Measurements from ENCODE around the gene DXO. TPM values are rescaled to one million over a fixed set of nuclear protein-coding genes. Genes with fewer than 3 reads are reported as not detected.

DXO gene
- total RNA-seq, 2 donors from 2014 or later, result 11.4 to 27.5 TPM

GRCh38 chr6:31958741-31959739 is 12.9 kb downstream of the DXO start, which contains the start of the genes NELFE and SKIC2:
TSS of gene NELFE (minus strand) at chr6:31958971. CDS start at chr6:31958446, 525 bp downstream.
TSS of gene SKIC2 (plus strand) at chr6:31959175. CDS start at chr6:31959193, 18 bp downstream.
- Mint-ChIP-seq H3K4me3 (peak within 1 kb of the TSS; percentile 100), H3K36me3 (peaks cover 13% of the 10 kb centered on the region), H3K4me1 (ENCODE audit: low read depth in 2 of 2) (peaks cover 45 to 49% of the 10 kb centered on the region in 2 donors), H3K9me3 (no peaks in the 10 kb centered on the region), H3K27ac (peak within 1 kb of the TSS; percentile 91 to 93), H3K27me3 (no peaks in the 10 kb centered on the region)
- DNase-seq (ENCODE audit: low spot score), result peak; percentile 99
- peak; percentile 99 to 100 for ATAC-seq

GRCh38 chr6:31958412-31958740 is 13.6 kb downstream of the DXO start:
- peak overlapping the region; percentile 100 for H3K4me3 Mint-ChIP-seq
- peaks cover 45 to 49% of the 10 kb centered on the region in 2 donors for H3K4me1 Mint-ChIP-seq (ENCODE audit: low read depth in 2 of 2)
- no peaks in the 10 kb centered on the region for H3K9me3 Mint-ChIP-seq
- ATAC-seq, result no peak
- H3K27ac Mint-ChIP-seq, result peak overlapping the region; percentile 91 to 93
- no peak for DNase-seq (ENCODE audit: low spot score)
- H3K36me3 Mint-ChIP-seq, result peaks cover 20% of the 10 kb centered on the region
- H3K27me3 Mint-ChIP-seq, result no peaks in the 10 kb centered on the region

- Mint-ChIP-seq H3K36me3 (peaks cover 22% of the 10 kb centered on the region), H3K4me3 (peak overlapping the region; percentile 100), H3K27me3 (no peaks in the 10 kb centered on the region), H3K9me3 (no peaks in the 10 kb centered on the region), H3K27ac (peak overlapping the region; percentile 91 to 93), H3K4me1 (ENCODE audit: low read depth in 2 of 2) (peaks cover 39 to 40% of the 10 kb centered on the region in 2 donors)
- ATAC-seq (no peak), DNase-seq (ENCODE audit: low spot score) (no peak)
These were observed 15.1 kb downstream of the DXO start for GRCh38 chr6:31956796-31957195.

GRCh38 chr6:31954511-31954910 is 17.4 kb downstream of the DXO start:
- ATAC-seq, result no peak
- DNase-seq (ENCODE audit: low spot score), result no peak
- H3K36me3 Mint-ChIP-seq, result peaks cover 19% of the 10 kb centered on the region
- H3K4me3 Mint-ChIP-seq, result no peak overlapping the region
- H3K27ac Mint-ChIP-seq, result peak overlapping the region in 1 of 2 donors; percentile 31
- peaks cover 20 to 22% of the 10 kb centered on the region in 2 donors for H3K4me1 Mint-ChIP-seq (ENCODE audit: low read depth in 2 of 2)
- no peaks in the 10 kb centered on the region for H3K9me3 Mint-ChIP-seq
- no peaks in the 10 kb centered on the region for H3K27me3 Mint-ChIP-seq

GRCh38 chr6:31952890-31953289 is 19.0 kb downstream of the DXO start:
- H3K27me3 Mint-ChIP-seq, result no peaks in the 10 kb centered on the region
- H3K27ac Mint-ChIP-seq, result peak overlapping the region; percentile 1 to 10
- no peaks in the 10 kb centered on the region for H3K9me3 Mint-ChIP-seq
- DNase-seq (ENCODE audit: low spot score), result no peak
- H3K4me3 Mint-ChIP-seq, result no peak overlapping the region
- ATAC-seq, result no peak
- H3K36me3 Mint-ChIP-seq, result peaks cover 19% of the 10 kb centered on the region
- peaks cover 9 to 15% of the 10 kb centered on the region in 2 donors for H3K4me1 Mint-ChIP-seq (ENCODE audit: low read depth in 2 of 2)

- Mint-ChIP-seq H3K36me3 (peaks cover 19% of the 10 kb centered on the region), H3K9me3 (no peaks in the 10 kb centered on the region), H3K27me3 (peaks cover 0 to 3% of the 10 kb centered on the region in 2 donors), H3K4me3 (no peak overlapping the region), H3K27ac (no peak overlapping the region), H3K4me1 (ENCODE audit: low read depth in 2 of 2) (peaks cover 3 to 10% of the 10 kb centered on the region in 2 donors)
- peak in 1 of 2 donors; percentile 67 for ATAC-seq
- DNase-seq (ENCODE audit: low spot score), result no peak
These were observed 19.7 kb downstream of the DXO start for GRCh38 chr6:31952140-31952805.

GRCh38 chr6:31949926-31950548 is 21.9 kb downstream of the DXO start:
- H3K9me3 Mint-ChIP-seq, result no peaks in the 10 kb centered on the region
- DNase-seq (ENCODE audit: low spot score) (no peak), ATAC-seq (no peak)
- peaks cover 19% of the 10 kb centered on the region for H3K36me3 Mint-ChIP-seq
- peaks cover 5 to 11% of the 10 kb centered on the region in 2 donors for H3K4me1 Mint-ChIP-seq (ENCODE audit: low read depth in 2 of 2)
- H3K4me3 Mint-ChIP-seq, result no peak overlapping the region
- H3K27ac Mint-ChIP-seq, result no peak overlapping the region
- peaks cover 8 to 10% of the 10 kb centered on the region in 2 donors for H3K27me3 Mint-ChIP-seq

- Mint-ChIP-seq H3K9me3 (no peaks in the 10 kb centered on the region), H3K36me3 (peaks cover 10% of the 10 kb centered on the region), H3K27ac (no peak overlapping the region), H3K27me3 (peaks cover 8 to 12% of the 10 kb centered on the region in 2 donors), H3K4me1 (ENCODE audit: low read depth in 2 of 2) (peaks cover 5 to 8% of the 10 kb centered on the region in 2 donors), H3K4me3 (no peak overlapping the region)
- DNase-seq (ENCODE audit: low spot score) (no peak), ATAC-seq (no peak)
These were observed 23.1 kb downstream of the DXO start for GRCh38 chr6:31948753-31949413.

- no peak for DNase-seq (ENCODE audit: low spot score)
- Mint-ChIP-seq H3K9me3 (no peaks in the 10 kb centered on the region), H3K36me3 (peaks cover 5% of the 10 kb centered on the region), H3K4me3 (no peak overlapping the region), H3K27ac (no peak overlapping the region), H3K27me3 (peaks cover 8 to 12% of the 10 kb centered on the region in 2 donors), H3K4me1 (ENCODE audit: low read depth in 2 of 2) (peaks cover 5 to 8% of the 10 kb centered on the region in 2 donors)
- ATAC-seq, result no peak
These were observed 23.6 kb downstream of the DXO start for GRCh38 chr6:31948306-31948705.

- no peak overlapping the region for H3K4me3 Mint-ChIP-seq
- no peak overlapping the region for H3K27ac Mint-ChIP-seq
- H3K4me1 Mint-ChIP-seq (ENCODE audit: low read depth in 2 of 2), result peaks cover 5 to 8% of the 10 kb centered on the region in 2 donors
- peaks cover under 1% of the 10 kb centered on the region for H3K36me3 Mint-ChIP-seq
- DNase-seq (ENCODE audit: low spot score) (no peak), ATAC-seq (no peak)
- peaks cover 9 to 12% of the 10 kb centered on the region in 2 donors for H3K27me3 Mint-ChIP-seq
- H3K9me3 Mint-ChIP-seq, result no peaks in the 10 kb centered on the region
These were observed 24.1 kb downstream of the DXO start for GRCh38 chr6:31947864-31948263.

- Mint-ChIP-seq H3K36me3 (no peaks in the 10 kb centered on the region), H3K27me3 (peaks cover 15 to 18% of the 10 kb centered on the region in 2 donors), H3K9me3 (no peaks in the 10 kb centered on the region), H3K4me3 (no peak overlapping the region), H3K27ac (no peak overlapping the region), H3K4me1 (ENCODE audit: low read depth in 2 of 2) (peaks cover 5 to 8% of the 10 kb centered on the region in 2 donors)
- DNase-seq (ENCODE audit: low spot score) (no peak), ATAC-seq (no peak)
These were observed 24.8 kb downstream of the DXO start for GRCh38 chr6:31947070-31947675.

- DNase-seq (ENCODE audit: low spot score), result no peak
- ATAC-seq, result peak in 1 of 2 donors; percentile 8
- Mint-ChIP-seq H3K36me3 (no peaks in the 10 kb centered on the region), H3K9me3 (no peaks in the 10 kb centered on the region), H3K27me3 (peaks cover 18 to 20% of the 10 kb centered on the region in 2 donors), H3K4me3 (no peak overlapping the region), H3K27ac (no peak overlapping the region), H3K4me1 (ENCODE audit: low read depth in 2 of 2) (peaks cover 5 to 8% of the 10 kb centered on the region in 2 donors)
These were observed 25.5 kb downstream of the DXO start for GRCh38 chr6:31946370-31946885.

Data from natural killer cell treated with Interleukin-12 subunit alpha and Interleukin-12 subunit beta and Interleukin-15 and Interleukin-18, amount 100 ng/mL, for 72 hours (primary cell).